GM23338 (cell line): Measurements from ENCODE around the gene NDC1.

Source experiments
- CREB1 ChIP-seq: fragments of 250-450 bp; sonication (Bioruptor Pico); IDR thresholded peaks from 2 replicates; pipeline ENCODE4 v1.5.0; 2020; ENCODE audit warnings: low read depth, mild to moderate bottlenecking, moderate library complexity
- CTCF ChIP-seq, 2 experiments: fragments of 200-600 bp in 1 of 2; sonication (generic) in 1 of 2; conservative IDR thresholded peaks; 2 replicates each; pipeline versions ENCODE4 v1.5.1 to v1.6.1; 2016 to 2017; ENCODE audit warnings: antibody characterized with exemption in 2 of 2, low read depth in 2 of 2, mild to moderate bottlenecking in 2 of 2, moderate library complexity in 1 of 2
- ETS1 ChIP-seq: IDR thresholded peaks from 2 replicates; pipeline ENCODE4 v1.6.1; 2016; ENCODE audit warnings: antibody characterized with exemption
- EZH2phosphoT487 ChIP-seq: fragments of 200-600 bp; sonication (generic); IDR thresholded peaks from one replicate; pipeline ENCODE4 v1.8.1; 2018; ENCODE audit warnings: antibody characterized with exemption; ENCODE audit not compliant: unreplicated experiment
- JUNB ChIP-seq: IDR thresholded peaks from one replicate; pipeline ENCODE4 v1.6.1; 2016; ENCODE audit warnings: antibody characterized with exemption; ENCODE audit not compliant: unreplicated experiment
- POLR2AphosphoS5 ChIP-seq: IDR thresholded peaks from 2 replicates; pipeline ENCODE4 v1.6.1; 2016; ENCODE audit warnings: antibody characterized with exemption, low read depth

- TF ChIP-seq CTCF (conservative IDR thresholded peaks at IDR 0.05; ENCODE audit: low read depth in 2 of 2): peak; percentile 90 to 96
- TF ChIP-seq CREB1: no peak
- no peak for TF ChIP-seq JUNB
- TF ChIP-seq ETS1: no peak
- no peak for TF ChIP-seq EZH2phosphoT487
- TF ChIP-seq POLR2AphosphoS5: no peak
Measured at GRCh38 chr1:53860967-53861411, 22.9 kb upstream of the NDC1 start.
